Measurements from ENCODE around the gene GPR173. TPM values are rescaled to one million over a fixed set of nuclear protein-coding genes. Genes with fewer than 3 reads are reported as not detected.

The GPR173 gene
- total RNA-seq, 2 donors from 2014 or later: 7.0 to 9.4 TPM

GRCh38 chrX:53049127-53049517, 533 bp downstream of the GPR173 start:
- Histone ChIP-seq H3K9ac (ENCODE audit: extremely low read depth, low read length, poor library complexity, severe bottlenecking) (no peak overlapping the region), H3K27ac (ENCODE audit: low read depth, low read length) (no peak overlapping the region), H3K36me3 (ENCODE audit: control insufficient read depth, insufficient read depth, low read length) (no peaks in the 10 kb centered on the region), H3K4me3 (ENCODE audit: low read length) (no peak overlapping the region), H3K27me3 (ENCODE audit: control insufficient read depth, insufficient read depth, low read length, poor library complexity, severe bottlenecking) (no peaks in the 10 kb centered on the region), H3K9me3 (ENCODE audit: control insufficient read depth, low read length) (no peaks in the 10 kb centered on the region), H3K4me1 (ENCODE audit: control insufficient read depth, insufficient read depth, low read length) (no peaks in the 10 kb centered on the region)
- Mint-ChIP-seq H3K36me3 (ENCODE audit: low read depth) (no peaks in the 10 kb centered on the region), H3K27ac (no peak overlapping the region), H3K4me1 (no peaks in the 10 kb centered on the region), H3K9me3 (peaks cover 51% of the 10 kb centered on the region), H3K4me3 (peak overlapping the region; percentile 54), H3K27me3 (ENCODE audit: insufficient read depth) (no peaks in the 10 kb centered on the region)
- 17% methylated on average over 7 of the region's 8 CpGs; no CpG with 5 or more reads in 1 of the 2 experiments for WGBS, 2 experiments (ENCODE audit: insufficient coverage in 1 of 2, insufficient read length in 1 of 2)
- no peak for TF ChIP-seq CTCF (conservative IDR thresholded peaks at IDR 0.05)
- peak; percentile 50 for DNase-seq

GRCh38 chrX:53050841-53051240, 2.3 kb downstream of the GPR173 start:
- Histone ChIP-seq H3K4me1 (ENCODE audit: control insufficient read depth, insufficient read depth, low read length) (no peaks in the 10 kb centered on the region), H3K4me3 (ENCODE audit: low read length) (no peak overlapping the region), H3K27me3 (ENCODE audit: control insufficient read depth, insufficient read depth, low read length, poor library complexity, severe bottlenecking) (no peaks in the 10 kb centered on the region), H3K27ac (ENCODE audit: low read depth, low read length) (no peak overlapping the region), H3K9me3 (ENCODE audit: control insufficient read depth, low read length) (no peaks in the 10 kb centered on the region), H3K36me3 (ENCODE audit: control insufficient read depth, insufficient read depth, low read length) (no peaks in the 10 kb centered on the region), H3K9ac (ENCODE audit: extremely low read depth, low read length, poor library complexity, severe bottlenecking) (no peak overlapping the region)
- DNase-seq: no peak
- H3K27ac Mint-ChIP-seq: no peak overlapping the region
- 97% methylated on average over 5 of the region's 6 CpGs; no CpG with 5 or more reads in 1 of the 2 experiments for WGBS, 2 experiments (ENCODE audit: insufficient coverage in 1 of 2, insufficient read length in 1 of 2)
- H3K36me3 Mint-ChIP-seq (ENCODE audit: low read depth): no peaks in the 10 kb centered on the region
- TF ChIP-seq CTCF (conservative IDR thresholded peaks at IDR 0.05): no peak
- peaks cover 37% of the 10 kb centered on the region for H3K9me3 Mint-ChIP-seq
- H3K27me3 Mint-ChIP-seq (ENCODE audit: insufficient read depth): no peaks in the 10 kb centered on the region
- no peaks in the 10 kb centered on the region for H3K4me1 Mint-ChIP-seq
- H3K4me3 Mint-ChIP-seq: no peak overlapping the region

- no peaks in the 10 kb centered on the region for H3K4me1 Mint-ChIP-seq
- H3K9me3 Mint-ChIP-seq: peaks cover 16% of the 10 kb centered on the region
- 87% methylated on average over 6 of the region's 6 CpGs; no CpG with 5 or more reads in 1 of the 2 experiments for WGBS, 2 experiments (ENCODE audit: insufficient coverage in 1 of 2, insufficient read length in 1 of 2)
- no peak overlapping the region for H3K27ac Mint-ChIP-seq
- H3K36me3 Mint-ChIP-seq (ENCODE audit: low read depth): no peaks in the 10 kb centered on the region
- no peak overlapping the region for H3K4me3 ChIP-seq (ENCODE audit: low read length)
- H3K9me3 ChIP-seq (ENCODE audit: control insufficient read depth, low read length): no peaks in the 10 kb centered on the region
- no peaks in the 10 kb centered on the region for H3K27me3 ChIP-seq (ENCODE audit: control insufficient read depth, insufficient read depth, low read length, poor library complexity, severe bottlenecking)
- H3K4me1 ChIP-seq (ENCODE audit: control insufficient read depth, insufficient read depth, low read length): no peaks in the 10 kb centered on the region
- no peak overlapping the region for H3K9ac ChIP-seq (ENCODE audit: extremely low read depth, low read length, poor library complexity, severe bottlenecking)
- no peak overlapping the region for H3K4me3 Mint-ChIP-seq
- H3K27me3 Mint-ChIP-seq (ENCODE audit: insufficient read depth): no peaks in the 10 kb centered on the region
- TF ChIP-seq CTCF (conservative IDR thresholded peaks at IDR 0.05): no peak
- H3K36me3 ChIP-seq (ENCODE audit: control insufficient read depth, insufficient read depth, low read length): no peaks in the 10 kb centered on the region
- no peak overlapping the region for H3K27ac ChIP-seq (ENCODE audit: low read depth, low read length)
- no peak for DNase-seq
Measured at GRCh38 chrX:53055244-53055849, 6.8 kb downstream of the GPR173 start.
